ENCODE data around the gene BANF2. TPM values are rescaled to one million over a fixed set of nuclear protein-coding genes. Genes with fewer than 3 reads are reported as not detected.

BANF2 gene
- total and polyA plus RNA-seq, 4 donors: not detected

GRCh38 chr20:17653835-17654648, 45.7 kb upstream of the BANF2 start:
- no peak overlapping the region for H3K4me3 ChIP-seq (ENCODE audit: low read depth in 1 of 3, low read length in 3 of 3)
- peaks cover 4 to 36% (median 28%) of the 10 kb centered on the region in 4 donors for H3K36me3 ChIP-seq (ENCODE audit: control insufficient read depth in 4 of 4, insufficient read depth in 3 of 4, low read depth in 1 of 4, low read length in 3 of 4)
- 92% methylated on average over 11 of the region's 11 CpGs for WGBS
- no peak for TF ChIP-seq FOXA2 (IDR thresholded peaks at IDR 0.05)
- TF ChIP-seq ATF3 (IDR thresholded peaks at IDR 0.05): no peak
- no peak for TF ChIP-seq MAX (IDR thresholded peaks at IDR 0.05)
- TF ChIP-seq RXRA (IDR thresholded peaks at IDR 0.05): no peak
- TF ChIP-seq GABPA (IDR thresholded peaks at IDR 0.05 in 1 of 2, conservative IDR thresholded peaks at IDR 0.05 in 1 of 2): no peak
- no peak for TF ChIP-seq JUND (IDR thresholded peaks at IDR 0.05)
- no peak for TF ChIP-seq RAD21 (IDR thresholded peaks at IDR 0.05)
- TF ChIP-seq YY1 (IDR thresholded peaks at IDR 0.05): no peak
- TF ChIP-seq TAF1 (conservative IDR thresholded peaks at IDR 0.05): no peak
- TF ChIP-seq CTCF (IDR thresholded peaks at IDR 0.05; ENCODE audit: low read depth, low read length, missing input control): no peak
- no peak for TF ChIP-seq HNF4A (conservative IDR thresholded peaks at IDR 0.05)
- TF ChIP-seq NR2F2 (IDR thresholded peaks at IDR 0.05): no peak
- no peak for TF ChIP-seq HNF4G (IDR thresholded peaks at IDR 0.05)
- no peak for TF ChIP-seq REST (IDR thresholded peaks at IDR 0.05)
- no peak for TF ChIP-seq SP1 (IDR thresholded peaks at IDR 0.05)
- TF ChIP-seq FOXA1 (IDR thresholded peaks at IDR 0.05): no peak
- TF ChIP-seq ZBTB33 (IDR thresholded peaks at IDR 0.05): no peak
- TF ChIP-seq EGR1 (IDR thresholded peaks at IDR 0.05; ENCODE audit: low read depth in 2 of 2): no peak
- H3K9ac ChIP-seq (ENCODE audit: low read depth in 1 of 2, low read length in 2 of 2): no peak overlapping the region
- H3K27ac ChIP-seq (ENCODE audit: low read depth in 1 of 2, low read length in 2 of 2): no peak overlapping the region
- H3K4me1 ChIP-seq (ENCODE audit: control insufficient read depth in 4 of 4, insufficient read depth in 4 of 4, low read length in 3 of 4): peaks cover 19 to 47% (median 40%) of the 10 kb centered on the region in 4 donors
- H3K9me3 ChIP-seq (ENCODE audit: control insufficient read depth in 4 of 4, low read length in 3 of 4): peaks cover 0 to 2% (median 0%) of the 10 kb centered on the region in 4 donors
- no peaks in the 10 kb centered on the region for H3K27me3 ChIP-seq (ENCODE audit: control insufficient read depth in 4 of 4, insufficient read depth in 4 of 4, low read length in 3 of 4)
- DNase-seq (ENCODE audit: low spot score): no peak

Measured in liver (tissue), 9 donors.